Cardiac fibroblast (primary cell): ENCODE data around the gene MCM8.

Source experiments
- DNase-seq, 2 donors: peaks; one replicate each; pipeline versions ENCODE4 v3.0.0 to v3.0.0-alpha.2; 2010; ENCODE audit warnings: low read depth in 2 of 2
- H3K4me3 ChIP-seq, 2 donors: replicated peaks in 1 of 2; 1 replicate in 1 of 2; 2 replicates in 1 of 2; pipeline ENCODE4 v1.5.1; 2011; ENCODE audit warnings: low read depth in 2 of 2, low read length in 2 of 2, mild to moderate bottlenecking in 2 of 2, moderate library complexity in 1 of 2
- TF ChIP-seq, protein P1 (sequence below): IDR thresholded peaks from one replicate; pipeline ENCODE4 v1.5.1; 2011; ENCODE audit warnings: low read depth, mild to moderate bottlenecking, low read length, inconsistent platforms

MCM8 gene

GRCh38 chr20:5991623-5992441, 41.4 kb downstream of the MCM8 start:
- peak in 1 of 2 donors; percentile 55 for DNase-seq
- H3K4me3 ChIP-seq, result no peak overlapping the region
- TF ChIP-seq, protein P1, sequence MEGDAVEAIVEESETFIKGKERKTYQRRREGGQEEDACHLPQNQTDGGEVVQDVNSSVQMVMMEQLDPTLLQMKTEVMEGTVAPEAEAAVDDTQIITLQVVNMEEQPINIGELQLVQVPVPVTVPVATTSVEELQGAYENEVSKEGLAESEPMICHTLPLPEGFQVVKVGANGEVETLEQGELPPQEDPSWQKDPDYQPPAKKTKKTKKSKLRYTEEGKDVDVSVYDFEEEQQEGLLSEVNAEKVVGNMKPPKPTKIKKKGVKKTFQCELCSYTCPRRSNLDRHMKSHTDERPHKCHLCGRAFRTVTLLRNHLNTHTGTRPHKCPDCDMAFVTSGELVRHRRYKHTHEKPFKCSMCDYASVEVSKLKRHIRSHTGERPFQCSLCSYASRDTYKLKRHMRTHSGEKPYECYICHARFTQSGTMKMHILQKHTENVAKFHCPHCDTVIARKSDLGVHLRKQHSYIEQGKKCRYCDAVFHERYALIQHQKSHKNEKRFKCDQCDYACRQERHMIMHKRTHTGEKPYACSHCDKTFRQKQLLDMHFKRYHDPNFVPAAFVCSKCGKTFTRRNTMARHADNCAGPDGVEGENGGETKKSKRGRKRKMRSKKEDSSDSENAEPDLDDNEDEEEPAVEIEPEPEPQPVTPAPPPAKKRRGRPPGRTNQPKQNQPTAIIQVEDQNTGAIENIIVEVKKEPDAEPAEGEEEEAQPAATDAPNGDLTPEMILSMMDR, result no peak

- no peak for DNase-seq
- H3K4me3 ChIP-seq, result no peak overlapping the region
- TF ChIP-seq, protein P1, result no peak
Measured at GRCh38 chr20:5996765-5997164, 46.3 kb downstream of the MCM8 start.

DNA sequence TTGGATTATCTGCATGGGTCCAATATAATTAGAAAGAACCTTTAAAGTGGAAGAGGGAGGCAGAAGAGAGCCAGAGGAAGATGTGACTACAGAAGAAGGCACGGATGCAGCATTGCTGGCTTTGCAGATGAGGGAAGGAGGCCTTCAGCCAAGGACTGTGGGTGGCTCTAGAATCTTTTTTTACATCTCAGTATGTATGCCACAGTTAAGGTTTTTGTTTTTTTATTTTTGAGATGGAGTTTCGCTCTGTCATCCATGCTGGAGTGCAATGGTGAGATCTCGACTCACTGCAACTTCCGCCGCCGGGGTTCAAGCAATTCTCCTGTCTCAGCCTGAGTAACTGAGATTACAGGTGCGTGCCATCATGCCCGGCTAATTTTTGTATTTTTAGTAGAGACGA, 49.3 kb downstream of the MCM8 start:
- TF ChIP-seq, protein P1, result no peak
- no peak for DNase-seq
- no peak overlapping the region for H3K4me3 ChIP-seq

DNA sequence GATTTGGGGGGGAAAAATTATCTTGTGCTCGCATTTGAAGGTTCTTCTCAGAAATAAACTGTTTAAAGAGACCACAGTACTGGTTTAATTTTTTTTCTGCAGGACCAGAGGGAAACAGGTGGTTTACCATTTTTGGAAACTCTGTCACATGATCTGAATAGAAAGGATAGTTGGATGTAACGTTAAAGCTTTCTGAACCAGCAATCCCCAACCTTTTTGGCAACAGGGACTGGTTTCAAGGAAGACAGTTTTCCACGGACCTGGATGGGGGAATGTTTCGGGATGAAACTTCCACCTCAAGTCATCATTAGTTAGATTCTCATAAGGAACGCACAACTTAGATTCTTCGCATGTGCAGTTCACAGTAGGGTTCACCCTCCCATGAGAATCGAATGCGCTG, 50.4 kb downstream of the MCM8 start:
- no peak overlapping the region for H3K4me3 ChIP-seq
- TF ChIP-seq, protein P1, result no peak
- DNase-seq, result no peak

DNA sequence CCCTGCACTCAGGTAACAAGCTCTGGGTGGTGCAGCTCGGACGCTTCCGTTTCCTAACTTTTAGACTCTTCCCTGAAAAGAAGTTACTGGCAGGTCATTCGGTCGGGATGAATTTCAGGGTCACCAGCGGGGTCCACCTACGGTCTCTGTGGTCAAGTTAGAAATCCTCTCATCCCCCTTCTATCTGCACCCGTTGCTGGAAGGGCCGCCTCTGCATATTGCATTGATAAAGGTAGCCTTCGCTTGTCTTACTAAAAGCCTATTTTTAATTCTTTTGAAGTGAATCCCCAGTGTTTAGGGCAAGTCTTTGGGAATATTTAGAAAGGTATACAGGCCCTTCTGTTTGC, 56.1 kb downstream of the MCM8 start:
- peak overlapping the region; percentile 65 to 76 for H3K4me3 ChIP-seq
- DNase-seq, result no peak
- TF ChIP-seq, protein P1, result no peak

GRCh38 chr20:6007094-6007528, 56.7 kb downstream of the MCM8 start:
- TF ChIP-seq, protein P1, result no peak
- H3K4me3 ChIP-seq, result peak overlapping the region; percentile 65 to 76
- DNase-seq, result peak in 1 of 2 donors; percentile 28
